ENCODE measurements around the gene CDK5. TPM values are rescaled to one million over a fixed set of nuclear protein-coding genes. Genes with fewer than 3 reads are reported as not detected.
A peak's percentile ranks its signal among the peaks of the same experiment; 100 is the strongest.

The CDK5 gene
- total RNA-seq, 1 donor from 2014 or later: 24.9 TPM

DNA sequence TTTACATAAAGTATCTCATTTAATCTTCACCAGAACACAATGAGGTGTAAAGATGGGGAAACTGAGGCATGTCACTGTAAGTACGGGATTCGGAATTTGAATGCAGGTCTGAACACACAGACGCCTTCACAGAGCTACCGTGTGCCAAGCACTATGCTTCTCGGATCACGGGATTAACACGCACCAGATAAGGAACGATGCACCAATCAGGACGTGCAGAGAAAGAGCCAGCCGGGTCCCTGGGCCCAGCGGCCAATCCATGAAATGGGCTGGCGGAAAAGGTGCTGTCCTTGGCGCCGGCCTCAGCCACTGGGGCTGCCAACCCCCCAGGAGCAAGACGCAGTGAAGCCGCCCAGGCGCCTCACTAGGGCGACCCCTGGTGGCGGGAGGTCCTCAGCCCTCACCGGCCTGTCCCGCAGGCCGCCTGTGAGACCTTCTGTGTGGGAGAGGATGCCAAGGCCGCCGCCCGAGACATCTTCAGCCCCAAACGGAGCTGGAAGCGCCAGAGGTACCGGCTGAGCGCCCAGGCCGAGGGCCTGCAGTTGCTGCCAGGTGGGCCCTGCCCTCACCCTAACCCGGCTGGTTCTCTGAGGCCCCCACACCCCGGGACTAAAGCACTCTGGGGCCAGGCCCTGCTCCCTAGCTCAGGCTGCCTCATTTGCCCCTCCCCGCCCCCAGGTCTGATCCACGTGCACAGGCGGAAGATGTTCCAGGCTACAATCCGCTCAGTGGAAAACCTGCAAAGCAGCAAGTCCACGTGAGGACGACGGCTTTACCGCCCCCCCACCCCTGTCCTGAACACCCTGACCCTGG is 49.0 kb downstream of the CDK5 start:
- H3K9me3 Mint-ChIP-seq: no peaks in the 10 kb centered on the region
- intact Hi-C loops (cut with micrococcal nuclease): loop anchor here (1.0 kb wide), 2 partner anchors 31 to 49 kb away; partner anchors contain the start of gene CDK5
- no peaks in the 10 kb centered on the region for H3K27me3 Mint-ChIP-seq (ENCODE audit: insufficient read depth)
- peaks cover 44% of the 10 kb centered on the region for H3K4me1 Mint-ChIP-seq (ENCODE audit: low read depth)
- no peaks in the 10 kb centered on the region for H3K36me3 Mint-ChIP-seq (ENCODE audit: low read depth)
- DNase-seq (ENCODE audit: low spot score): peak; percentile 71
- H3K27ac Mint-ChIP-seq: peak overlapping the region; percentile 71
- peak overlapping the region; percentile 81 for H3K4me3 Mint-ChIP-seq

GRCh38 chr7:151008143-151008510 is 49.6 kb downstream of the CDK5 start:
- H3K36me3 Mint-ChIP-seq (ENCODE audit: low read depth): no peaks in the 10 kb centered on the region
- no peaks in the 10 kb centered on the region for H3K9me3 Mint-ChIP-seq
- H3K4me3 Mint-ChIP-seq: peak overlapping the region; percentile 81
- peak; percentile 20 for DNase-seq (ENCODE audit: low spot score)
- peak overlapping the region; percentile 71 for H3K27ac Mint-ChIP-seq
- H3K27me3 Mint-ChIP-seq (ENCODE audit: insufficient read depth): no peaks in the 10 kb centered on the region
- peaks cover 44% of the 10 kb centered on the region for H3K4me1 Mint-ChIP-seq (ENCODE audit: low read depth)
- intact Hi-C loops (cut with micrococcal nuclease): loop anchor here (1.0 kb wide), 2 partner anchors 31 to 49 kb away; partner anchors contain the start of gene CDK5

DNA sequence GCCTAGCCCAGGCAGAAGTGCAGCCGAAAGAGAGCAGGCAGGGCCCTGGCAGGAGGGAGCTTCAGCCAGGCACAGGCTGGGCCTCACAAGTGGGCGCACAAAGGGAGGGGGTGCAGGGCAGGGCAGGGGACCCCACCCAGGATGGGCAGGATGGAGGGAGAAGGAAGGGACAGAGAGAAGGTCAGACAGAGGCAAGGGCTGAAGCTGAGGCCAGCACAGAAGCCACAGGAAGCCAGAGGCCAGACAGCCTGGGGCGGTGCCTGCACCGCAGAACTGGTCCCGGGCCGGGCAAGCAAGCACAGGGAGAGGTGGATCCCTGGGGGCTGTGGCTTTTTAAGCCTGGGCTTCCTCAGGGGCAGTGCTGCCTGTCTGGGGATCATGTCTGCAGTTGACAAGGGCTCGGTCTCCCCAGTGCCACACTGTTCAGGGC is 50.2 kb downstream of the CDK5 start:
- Mint-ChIP-seq H3K4me3 (peak overlapping the region; percentile 81), H3K27ac (peak overlapping the region; percentile 71), H3K36me3 (ENCODE audit: low read depth) (no peaks in the 10 kb centered on the region), H3K9me3 (no peaks in the 10 kb centered on the region), H3K4me1 (ENCODE audit: low read depth) (peaks cover 39% of the 10 kb centered on the region), H3K27me3 (ENCODE audit: insufficient read depth) (no peaks in the 10 kb centered on the region)
- no peak for DNase-seq (ENCODE audit: low spot score)
- intact Hi-C loops (cut with micrococcal nuclease): no loop called here

DNA sequence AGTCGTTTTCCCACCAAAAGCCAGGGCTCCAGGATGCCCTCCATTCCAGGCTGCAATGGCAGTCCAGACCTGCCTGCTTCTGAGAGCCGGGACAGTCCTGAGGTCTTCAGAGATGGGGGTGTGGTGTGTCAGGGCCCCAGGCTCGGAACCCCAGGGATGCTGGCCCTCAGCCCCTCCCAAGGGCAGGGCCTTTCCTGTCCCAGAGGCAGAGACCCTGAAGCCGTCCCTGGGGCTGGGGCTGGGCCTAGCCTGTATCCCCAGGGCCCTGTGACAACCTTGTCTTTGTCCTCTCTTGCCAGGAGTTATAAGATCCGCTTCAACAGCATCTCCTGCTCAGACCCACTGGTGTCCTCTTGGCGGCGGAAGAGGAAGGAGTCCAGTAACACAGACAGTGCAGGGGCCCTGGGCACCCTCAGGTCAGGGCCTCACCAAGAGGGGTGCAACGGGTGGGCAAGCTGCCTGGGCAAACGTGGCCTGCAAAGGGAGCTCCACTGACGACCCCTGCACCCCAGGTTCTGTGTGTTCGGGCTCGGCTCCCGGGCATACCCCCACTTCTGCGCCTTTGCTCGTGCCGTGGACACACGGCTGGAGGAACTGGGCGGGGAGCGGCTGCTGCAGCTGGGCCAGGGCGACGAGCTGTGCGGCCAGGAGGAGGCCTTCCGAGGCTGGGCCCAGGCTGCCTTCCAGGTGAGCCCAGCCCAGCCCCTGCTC is 51.0 kb downstream of the CDK5 start:
- intact Hi-C loops (cut with micrococcal nuclease): no loop called here
- Mint-ChIP-seq H3K27me3 (ENCODE audit: insufficient read depth) (no peaks in the 10 kb centered on the region), H3K4me3 (no peak overlapping the region), H3K36me3 (ENCODE audit: low read depth) (no peaks in the 10 kb centered on the region), H3K4me1 (ENCODE audit: low read depth) (peaks cover 32% of the 10 kb centered on the region), H3K27ac (no peak overlapping the region), H3K9me3 (no peaks in the 10 kb centered on the region)
- no peak for DNase-seq (ENCODE audit: low spot score)

DNA sequence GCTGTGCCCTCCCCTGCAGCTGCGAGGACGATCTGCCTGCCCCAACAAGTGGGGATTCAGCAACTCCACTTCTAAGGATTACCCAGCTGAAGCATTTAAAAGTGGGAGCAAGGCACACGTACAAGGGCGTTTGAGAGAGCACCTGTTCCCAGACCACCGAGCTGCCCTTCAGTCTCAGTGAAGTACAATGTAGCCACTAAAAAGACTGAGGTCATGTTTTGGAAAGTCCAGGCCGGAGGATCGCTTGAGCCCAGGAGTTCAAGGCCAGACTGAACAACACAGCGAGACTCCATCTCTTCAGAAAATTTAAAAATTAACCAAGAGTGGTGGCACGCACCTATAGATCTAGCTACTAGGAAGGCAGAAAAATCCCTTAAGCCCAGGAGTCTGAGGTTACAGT is 52.1 kb downstream of the CDK5 start:
- no peaks in the 10 kb centered on the region for H3K9me3 Mint-ChIP-seq
- no peak overlapping the region for H3K27ac Mint-ChIP-seq
- DNase-seq (ENCODE audit: low spot score): no peak
- H3K4me3 Mint-ChIP-seq: no peak overlapping the region
- peaks cover 1% of the 10 kb centered on the region for H3K36me3 Mint-ChIP-seq (ENCODE audit: low read depth)
- intact Hi-C loops (cut with micrococcal nuclease): no loop called here
- peaks cover 21% of the 10 kb centered on the region for H3K4me1 Mint-ChIP-seq (ENCODE audit: low read depth)
- no peaks in the 10 kb centered on the region for H3K27me3 Mint-ChIP-seq (ENCODE audit: insufficient read depth)

Other genes starting within 250 kb of the CDK5 start
- not detected in 2 replicates for gene AOC1, start 205.4 kb downstream of the CDK5 start, total RNA-seq
- 0.20 and 0.49 TPM in 2 replicates for gene KCNH2, start 79.6 kb downstream of the CDK5 start, total RNA-seq
- gene NOS3, start 66.9 kb downstream of the CDK5 start, total RNA-seq: 12.2 and 12.8 TPM in 2 replicates
- 4.7 and 6.3 TPM in 2 replicates for gene ATG9B, start 33.4 kb downstream of the CDK5 start, total RNA-seq
- 56.9 and 57.9 TPM in 2 replicates for gene ABCB8, start 29.4 kb downstream of the CDK5 start, total RNA-seq
- gene ASIC3, start 9.4 kb downstream of the CDK5 start, total RNA-seq: 1.9 and 4.1 TPM in 2 replicates
- 127 and 128 TPM in 2 replicates for gene SLC4A2, start 1.7 kb upstream of the CDK5 start, total RNA-seq
- 92.6 and 96.3 TPM in 2 replicates for gene FASTK, start 22.9 kb upstream of the CDK5 start, total RNA-seq
- gene TMUB1, start 25.6 kb upstream of the CDK5 start, total RNA-seq: 55.3 and 63.4 TPM in 2 replicates
- 52.9 and 58.0 TPM in 2 replicates for gene AGAP3, start 28.6 kb upstream of the CDK5 start, total RNA-seq
- gene GBX1, start 109.8 kb upstream of the CDK5 start, total RNA-seq: not detected in 2 replicates
- gene ASB10, start 129.4 kb upstream of the CDK5 start, total RNA-seq: not detected in 2 replicates
- not detected in 2 replicates for gene H2BK1, start 152.6 kb upstream of the CDK5 start, total RNA-seq
- gene ABCF2, start 169.3 kb upstream of the CDK5 start, total RNA-seq: 81.7 and 85.4 TPM in 2 replicates
- 45.6 and 48.5 TPM in 2 replicates for gene CHPF2, start 174.6 kb upstream of the CDK5 start, total RNA-seq
- 2.4 and 3.1 TPM in 2 replicates for gene SMARCD3, start 190.8 kb upstream of the CDK5 start, total RNA-seq